OCI-LY7 (cell line): Measurements from ENCODE around the gene SPATA31E1.

Experiments used
- CTCF ChIP-seq: fragments of 200-600 bp; sonication (generic); conservative IDR thresholded peaks from 2 replicates; pipeline ENCODE4 v1.5.1; 2014; ENCODE audit warnings: mild to moderate bottlenecking, antibody characterized with exemption, low read length, moderate library complexity, mixed read lengths
- EZH2phosphoT487 ChIP-seq: fragments of 200-600 bp; sonication (generic); IDR thresholded peaks from 2 replicates; pipeline ENCODE4 v1.6.1; 2018; ENCODE audit warnings: low read depth, borderline replicate concordance, mild to moderate bottlenecking, mixed run types, antibody characterized with exemption, low read length, moderate library complexity, mixed read lengths

DNA sequence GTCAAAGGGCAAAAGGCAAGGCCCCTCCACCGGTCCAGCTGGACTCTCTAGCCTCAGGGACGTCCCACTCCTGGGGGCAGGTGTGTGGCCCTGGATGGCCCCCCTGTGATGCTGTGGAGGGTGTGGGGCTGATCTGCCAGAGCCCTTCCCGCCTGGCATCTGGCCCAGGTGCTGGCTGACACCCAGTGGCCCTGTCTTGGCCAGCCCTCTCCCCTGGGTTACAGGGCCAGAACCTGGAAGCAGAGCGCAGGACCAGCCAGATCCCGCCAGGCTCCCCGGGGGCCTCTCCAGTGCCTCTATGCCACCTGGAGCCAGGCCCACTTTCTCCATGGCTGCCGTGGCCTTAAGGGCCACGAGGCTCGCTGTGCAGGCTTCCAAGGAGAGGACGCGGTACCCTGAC lies 22.9 kb upstream of the SPATA31E1 start:
- TF ChIP-seq CTCF (no peak), EZH2phosphoT487 (no peak)
